ENCODE data around the gene CD164.

The CD164 gene

DNA sequence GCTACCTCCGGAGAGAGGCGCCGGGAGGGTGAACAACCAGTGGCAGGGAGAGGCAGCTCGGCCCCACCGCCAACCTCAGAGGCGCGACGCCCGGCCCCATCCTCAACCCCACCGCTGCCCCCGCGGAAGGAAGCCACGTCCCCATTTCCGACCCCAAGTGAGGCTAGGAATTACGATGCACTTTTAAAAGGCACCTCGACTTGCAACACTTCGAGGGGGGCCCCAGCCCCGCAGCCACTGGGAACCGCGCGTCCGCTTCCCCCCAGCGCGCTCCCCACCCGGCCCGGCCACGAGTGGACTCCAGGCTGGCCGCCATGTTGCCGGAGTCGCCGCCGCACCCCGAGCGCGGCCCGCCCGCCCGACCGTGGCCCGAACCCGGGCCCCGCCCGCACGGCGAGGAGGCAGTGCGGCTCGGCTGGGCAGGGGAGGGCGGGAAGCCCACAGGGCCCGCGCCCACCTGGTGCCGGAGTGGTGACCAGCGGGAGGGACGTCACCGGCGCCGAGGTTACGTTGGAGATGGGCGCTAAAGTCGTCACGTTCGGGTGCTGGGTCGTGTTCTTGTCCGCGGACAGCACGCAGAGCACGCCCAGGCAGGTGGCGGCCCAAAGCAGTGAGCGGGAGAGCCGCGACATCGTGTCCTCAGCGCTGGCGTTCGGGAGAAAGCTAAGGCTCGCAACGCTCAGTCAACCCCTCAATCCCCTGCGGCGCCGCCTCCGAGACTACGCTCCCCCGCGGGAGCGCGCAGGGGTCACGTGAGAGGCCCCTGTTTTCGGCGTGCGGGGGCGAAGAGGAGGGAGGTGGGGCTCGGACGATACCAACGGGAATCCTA lies at the start of gene CD164:
CD164 (minus strand) TSS at position 721 of the 829 bp plus-strand sequence; CDS start at position 632, 89 bp downstream.
- H3K9me3 ChIP-seq (ENCODE audit: control insufficient read depth, low read depth, low read length) = no peaks in the 10 kb centered on the region
- peaks cover 3% of the 10 kb centered on the region for H3K4me1 ChIP-seq (ENCODE audit: control insufficient read depth, low read depth, low read length)
- peak within 1 kb of the TSS; percentile 97 for H3K27ac ChIP-seq (ENCODE audit: low read length)
- H3K4me3 ChIP-seq (ENCODE audit: low read length) = peak within 1 kb of the TSS; percentile 98
- H3K36me3 ChIP-seq (ENCODE audit: control insufficient read depth, low read depth, low read length) = peaks cover 21% of the 10 kb centered on the region
- no peaks in the 10 kb centered on the region for H3K27me3 ChIP-seq (ENCODE audit: control insufficient read depth, insufficient read depth, low read length)
- H3K9ac ChIP-seq (ENCODE audit: low read length) = peak within 1 kb of the TSS; percentile 91

DNA sequence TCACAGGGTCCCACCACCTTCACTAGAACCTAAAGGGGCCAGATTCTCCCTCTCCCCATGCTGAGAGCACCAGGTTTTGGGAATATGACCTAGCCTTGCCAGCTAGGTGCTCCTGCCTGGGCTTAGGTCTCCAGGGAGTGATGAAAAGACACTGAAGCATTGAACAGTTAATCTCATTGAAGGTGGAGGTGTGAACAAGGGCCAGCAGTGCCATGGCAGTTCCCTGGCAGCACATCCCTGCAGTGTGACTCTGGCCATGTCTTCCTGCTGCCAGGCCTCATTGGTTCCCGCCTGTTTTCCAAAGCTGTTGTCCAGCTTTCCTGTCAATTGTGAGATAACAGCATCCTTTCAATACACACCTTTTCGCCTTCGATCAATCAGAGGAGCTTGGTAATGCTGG lies 47.2 kb upstream of the CD164 start:
- no peaks in the 10 kb centered on the region for H3K36me3 ChIP-seq (ENCODE audit: control insufficient read depth, low read depth, low read length)
- H3K4me3 ChIP-seq (ENCODE audit: low read length) = no peak overlapping the region
- no peaks in the 10 kb centered on the region for H3K9me3 ChIP-seq (ENCODE audit: control insufficient read depth, low read depth, low read length)
- H3K27me3 ChIP-seq (ENCODE audit: control insufficient read depth, insufficient read depth, low read length) = no peaks in the 10 kb centered on the region
- no peak overlapping the region for H3K9ac ChIP-seq (ENCODE audit: low read length)
- H3K27ac ChIP-seq (ENCODE audit: low read length) = no peak overlapping the region
- no peaks in the 10 kb centered on the region for H3K4me1 ChIP-seq (ENCODE audit: control insufficient read depth, low read depth, low read length)

DNA sequence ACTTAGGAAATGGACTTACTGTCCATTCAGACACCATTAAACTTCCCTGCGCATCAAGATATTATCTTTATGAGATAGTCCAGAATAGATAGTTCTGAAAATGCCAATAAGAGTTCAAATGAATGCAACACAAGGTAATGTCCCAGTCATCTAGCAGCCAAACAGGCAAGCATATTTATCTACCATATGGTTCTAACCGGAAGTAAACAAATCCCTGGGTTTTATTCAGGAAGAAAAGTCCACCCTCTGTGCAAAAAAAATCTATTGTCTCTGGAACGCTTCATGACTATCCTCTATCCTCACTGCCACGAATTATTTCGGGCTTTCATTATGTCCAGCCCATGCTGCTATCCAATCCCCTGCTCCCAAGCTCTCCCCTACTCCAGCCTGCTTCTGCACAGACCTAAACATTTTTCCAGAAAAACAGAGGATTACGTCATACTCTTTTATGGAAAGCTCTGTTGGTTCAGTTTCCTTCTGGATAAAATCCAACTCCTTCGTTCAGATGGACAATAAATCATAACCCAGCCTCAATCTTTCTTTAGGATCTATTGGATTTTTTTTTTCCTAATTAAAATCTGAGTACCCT lies 46.7 kb upstream of the CD164 start:
- Histone ChIP-seq H3K27ac (ENCODE audit: low read length) (no peak overlapping the region), H3K9ac (ENCODE audit: low read length) (no peak overlapping the region), H3K4me3 (ENCODE audit: low read length) (no peak overlapping the region), H3K9me3 (ENCODE audit: control insufficient read depth, low read depth, low read length) (no peaks in the 10 kb centered on the region), H3K36me3 (ENCODE audit: control insufficient read depth, low read depth, low read length) (no peaks in the 10 kb centered on the region), H3K4me1 (ENCODE audit: control insufficient read depth, low read depth, low read length) (no peaks in the 10 kb centered on the region), H3K27me3 (ENCODE audit: control insufficient read depth, insufficient read depth, low read length) (no peaks in the 10 kb centered on the region)

DNA sequence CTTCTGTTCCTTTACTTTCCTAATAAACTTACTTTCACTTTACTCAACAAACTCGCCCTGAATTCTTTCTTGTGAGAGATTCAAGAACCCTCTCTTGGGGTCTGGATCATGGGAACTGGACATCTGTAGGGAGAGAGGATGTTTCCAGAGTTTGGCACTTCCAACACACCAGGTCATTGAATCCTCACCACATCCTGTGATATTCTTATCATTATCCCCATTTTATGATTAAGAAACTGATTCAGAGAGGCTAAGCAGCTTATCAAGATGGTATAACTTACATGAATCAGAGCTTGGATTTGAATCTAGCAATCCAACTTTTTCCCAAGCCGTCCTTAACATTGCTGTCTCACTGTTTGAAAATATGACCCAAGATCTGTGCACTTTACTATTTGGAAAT lies 42.7 kb upstream of the CD164 start:
- no peak overlapping the region for H3K4me3 ChIP-seq (ENCODE audit: low read length)

DNA sequence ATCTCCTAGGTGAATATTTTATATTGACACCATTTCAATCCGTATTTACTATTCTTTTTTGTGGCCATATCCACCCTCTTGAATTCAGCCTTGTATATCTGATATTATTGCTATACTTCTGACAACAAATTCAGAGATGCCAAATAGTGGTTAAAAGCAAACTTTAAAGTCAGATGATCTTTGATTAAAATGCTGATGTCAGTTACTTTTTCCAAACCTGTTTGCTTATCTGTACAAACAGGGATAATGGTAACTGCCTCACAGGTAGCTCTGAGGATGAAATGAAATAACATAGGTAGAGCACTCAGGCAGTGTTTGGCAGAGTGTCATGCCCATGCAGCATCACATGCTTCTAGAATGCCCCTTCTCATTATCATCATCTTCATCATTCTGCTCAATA lies 38.9 kb upstream of the CD164 start:
- Histone ChIP-seq H3K9me3 (ENCODE audit: control insufficient read depth, low read depth, low read length) (no peaks in the 10 kb centered on the region), H3K9ac (ENCODE audit: low read length) (no peak overlapping the region), H3K4me3 (ENCODE audit: low read length) (no peak overlapping the region), H3K4me1 (ENCODE audit: control insufficient read depth, low read depth, low read length) (no peaks in the 10 kb centered on the region), H3K36me3 (ENCODE audit: control insufficient read depth, low read depth, low read length) (no peaks in the 10 kb centered on the region), H3K27ac (ENCODE audit: low read length) (no peak overlapping the region), H3K27me3 (ENCODE audit: control insufficient read depth, insufficient read depth, low read length) (no peaks in the 10 kb centered on the region)

More for the DNA sequence above, 42.7 kb upstream of the CD164 start:
- Histone ChIP-seq H3K36me3 (ENCODE audit: control insufficient read depth, low read depth, low read length) (no peaks in the 10 kb centered on the region), H3K27me3 (ENCODE audit: control insufficient read depth, insufficient read depth, low read length) (no peaks in the 10 kb centered on the region), H3K27ac (ENCODE audit: low read length) (no peak overlapping the region), H3K9me3 (ENCODE audit: control insufficient read depth, low read depth, low read length) (no peaks in the 10 kb centered on the region), H3K4me1 (ENCODE audit: control insufficient read depth, low read depth, low read length) (no peaks in the 10 kb centered on the region), H3K9ac (ENCODE audit: low read length) (no peak overlapping the region)

GRCh38 chr6:109420751-109421150 lies 38.5 kb upstream of the CD164 start:
- no peaks in the 10 kb centered on the region for H3K27me3 ChIP-seq (ENCODE audit: control insufficient read depth, insufficient read depth, low read length)
- no peak overlapping the region for H3K4me3 ChIP-seq (ENCODE audit: low read length)
- no peak overlapping the region for H3K9ac ChIP-seq (ENCODE audit: low read length)
- no peak overlapping the region for H3K27ac ChIP-seq (ENCODE audit: low read length)
- H3K4me1 ChIP-seq (ENCODE audit: control insufficient read depth, low read depth, low read length) = no peaks in the 10 kb centered on the region
- no peaks in the 10 kb centered on the region for H3K9me3 ChIP-seq (ENCODE audit: control insufficient read depth, low read depth, low read length)
- H3K36me3 ChIP-seq (ENCODE audit: control insufficient read depth, low read depth, low read length) = no peaks in the 10 kb centered on the region

GRCh38 chr6:109417646-109418045 lies 35.4 kb upstream of the CD164 start:
- Histone ChIP-seq H3K9ac (ENCODE audit: low read length) (no peak overlapping the region), H3K27ac (ENCODE audit: low read length) (no peak overlapping the region), H3K9me3 (ENCODE audit: control insufficient read depth, low read depth, low read length) (no peaks in the 10 kb centered on the region), H3K4me1 (ENCODE audit: control insufficient read depth, low read depth, low read length) (no peaks in the 10 kb centered on the region), H3K27me3 (ENCODE audit: control insufficient read depth, insufficient read depth, low read length) (no peaks in the 10 kb centered on the region), H3K4me3 (ENCODE audit: low read length) (no peak overlapping the region), H3K36me3 (ENCODE audit: control insufficient read depth, low read depth, low read length) (no peaks in the 10 kb centered on the region)

- H3K4me1 ChIP-seq (ENCODE audit: control insufficient read depth, low read depth, low read length) = no peaks in the 10 kb centered on the region
- H3K9ac ChIP-seq (ENCODE audit: low read length) = no peak overlapping the region
- H3K27me3 ChIP-seq (ENCODE audit: control insufficient read depth, insufficient read depth, low read length) = no peaks in the 10 kb centered on the region
- no peaks in the 10 kb centered on the region for H3K9me3 ChIP-seq (ENCODE audit: control insufficient read depth, low read depth, low read length)
- H3K4me3 ChIP-seq (ENCODE audit: low read length) = no peak overlapping the region
- no peak overlapping the region for H3K27ac ChIP-seq (ENCODE audit: low read length)
- no peaks in the 10 kb centered on the region for H3K36me3 ChIP-seq (ENCODE audit: control insufficient read depth, low read depth, low read length)
These were observed 28.8 kb upstream of the CD164 start for GRCh38 chr6:109411034-109411433.

DNA sequence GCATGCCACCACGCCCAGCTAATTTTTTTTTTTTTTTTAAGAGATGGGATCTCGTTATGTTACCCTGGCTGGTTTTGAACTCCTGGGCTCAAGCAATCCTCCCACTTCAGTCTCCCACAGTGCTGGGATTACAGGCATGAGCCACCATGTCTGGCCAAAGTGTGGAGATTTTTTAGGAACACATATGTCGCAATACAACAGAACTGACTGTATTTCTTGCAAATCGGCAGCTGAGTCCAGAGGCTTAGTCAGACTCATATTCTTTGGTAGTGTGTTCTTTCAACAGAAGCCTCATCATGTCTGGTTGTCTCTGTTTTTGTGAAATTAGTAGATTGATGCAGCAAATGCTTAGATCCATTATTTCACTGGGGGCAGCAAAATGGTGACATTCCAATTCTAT lies 23.9 kb upstream of the CD164 start:
- H3K27ac ChIP-seq (ENCODE audit: low read length) = no peak overlapping the region
- H3K4me3 ChIP-seq (ENCODE audit: low read length) = no peak overlapping the region
- no peaks in the 10 kb centered on the region for H3K36me3 ChIP-seq (ENCODE audit: control insufficient read depth, low read depth, low read length)
- no peaks in the 10 kb centered on the region for H3K9me3 ChIP-seq (ENCODE audit: control insufficient read depth, low read depth, low read length)
- no peaks in the 10 kb centered on the region for H3K27me3 ChIP-seq (ENCODE audit: control insufficient read depth, insufficient read depth, low read length)
- no peak overlapping the region for H3K9ac ChIP-seq (ENCODE audit: low read length)
- no peaks in the 10 kb centered on the region for H3K4me1 ChIP-seq (ENCODE audit: control insufficient read depth, low read depth, low read length)

DNA sequence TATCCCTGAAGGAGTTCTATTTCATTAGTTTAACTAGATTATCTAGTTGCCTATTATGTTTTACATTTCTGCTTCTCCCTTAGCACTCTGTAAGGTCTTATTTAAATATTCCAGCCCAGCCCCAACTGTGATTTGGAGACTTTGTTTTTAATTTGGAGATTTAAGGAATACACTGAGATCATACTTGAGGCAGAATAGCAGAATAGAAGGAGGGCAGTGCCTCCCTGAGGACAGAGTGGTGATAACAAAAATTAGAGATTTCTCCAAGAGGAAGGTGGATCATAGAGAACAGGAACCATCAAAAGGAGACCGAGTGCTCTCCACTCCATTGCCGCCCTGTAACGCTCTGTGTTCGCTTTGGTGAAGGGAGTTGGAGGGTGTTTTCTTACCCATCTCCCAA lies 14.8 kb upstream of the CD164 start:
- Histone ChIP-seq H3K36me3 (ENCODE audit: control insufficient read depth, low read depth, low read length) (no peaks in the 10 kb centered on the region), H3K27ac (ENCODE audit: low read length) (no peak overlapping the region), H3K9ac (ENCODE audit: low read length) (no peak overlapping the region), H3K9me3 (ENCODE audit: control insufficient read depth, low read depth, low read length) (no peaks in the 10 kb centered on the region), H3K27me3 (ENCODE audit: control insufficient read depth, insufficient read depth, low read length) (no peaks in the 10 kb centered on the region), H3K4me1 (ENCODE audit: control insufficient read depth, low read depth, low read length) (no peaks in the 10 kb centered on the region), H3K4me3 (ENCODE audit: low read length) (no peak overlapping the region)

GRCh38 chr6:109396046-109396718 lies 13.9 kb upstream of the CD164 start:
- no peak overlapping the region for H3K27ac ChIP-seq (ENCODE audit: low read length)
- no peak overlapping the region for H3K9ac ChIP-seq (ENCODE audit: low read length)
- H3K4me1 ChIP-seq (ENCODE audit: control insufficient read depth, low read depth, low read length) = no peaks in the 10 kb centered on the region
- no peak overlapping the region for H3K4me3 ChIP-seq (ENCODE audit: low read length)
- H3K9me3 ChIP-seq (ENCODE audit: control insufficient read depth, low read depth, low read length) = no peaks in the 10 kb centered on the region
- no peaks in the 10 kb centered on the region for H3K27me3 ChIP-seq (ENCODE audit: control insufficient read depth, insufficient read depth, low read length)
- H3K36me3 ChIP-seq (ENCODE audit: control insufficient read depth, low read depth, low read length) = no peaks in the 10 kb centered on the region

Data from iPS-18a (cell line).